HG02884 (cell line): ENCODE results near the gene F13B.
A peak's percentile ranks its signal among the peaks of the same experiment; 100 is the strongest.
"Not testable (repeated sequence)": the region's sequence is repeated elsewhere in the genome, so short reads cannot be mapped to it uniquely, and the experiment has no call there.

ENCODE experiments used
- ATAC-seq: cut with Tn5 transposase; IDR thresholded peaks from one replicate; pipeline ENCODE4 v1.9.1; 2021; ENCODE audit warnings: mild to moderate bottlenecking, moderate library complexity; ENCODE audit not compliant: unreplicated experiment

F13B gene, protein sequence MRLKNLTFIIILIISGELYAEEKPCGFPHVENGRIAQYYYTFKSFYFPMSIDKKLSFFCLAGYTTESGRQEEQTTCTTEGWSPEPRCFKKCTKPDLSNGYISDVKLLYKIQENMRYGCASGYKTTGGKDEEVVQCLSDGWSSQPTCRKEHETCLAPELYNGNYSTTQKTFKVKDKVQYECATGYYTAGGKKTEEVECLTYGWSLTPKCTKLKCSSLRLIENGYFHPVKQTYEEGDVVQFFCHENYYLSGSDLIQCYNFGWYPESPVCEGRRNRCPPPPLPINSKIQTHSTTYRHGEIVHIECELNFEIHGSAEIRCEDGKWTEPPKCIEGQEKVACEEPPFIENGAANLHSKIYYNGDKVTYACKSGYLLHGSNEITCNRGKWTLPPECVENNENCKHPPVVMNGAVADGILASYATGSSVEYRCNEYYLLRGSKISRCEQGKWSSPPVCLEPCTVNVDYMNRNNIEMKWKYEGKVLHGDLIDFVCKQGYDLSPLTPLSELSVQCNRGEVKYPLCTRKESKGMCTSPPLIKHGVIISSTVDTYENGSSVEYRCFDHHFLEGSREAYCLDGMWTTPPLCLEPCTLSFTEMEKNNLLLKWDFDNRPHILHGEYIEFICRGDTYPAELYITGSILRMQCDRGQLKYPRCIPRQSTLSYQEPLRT

DNA sequence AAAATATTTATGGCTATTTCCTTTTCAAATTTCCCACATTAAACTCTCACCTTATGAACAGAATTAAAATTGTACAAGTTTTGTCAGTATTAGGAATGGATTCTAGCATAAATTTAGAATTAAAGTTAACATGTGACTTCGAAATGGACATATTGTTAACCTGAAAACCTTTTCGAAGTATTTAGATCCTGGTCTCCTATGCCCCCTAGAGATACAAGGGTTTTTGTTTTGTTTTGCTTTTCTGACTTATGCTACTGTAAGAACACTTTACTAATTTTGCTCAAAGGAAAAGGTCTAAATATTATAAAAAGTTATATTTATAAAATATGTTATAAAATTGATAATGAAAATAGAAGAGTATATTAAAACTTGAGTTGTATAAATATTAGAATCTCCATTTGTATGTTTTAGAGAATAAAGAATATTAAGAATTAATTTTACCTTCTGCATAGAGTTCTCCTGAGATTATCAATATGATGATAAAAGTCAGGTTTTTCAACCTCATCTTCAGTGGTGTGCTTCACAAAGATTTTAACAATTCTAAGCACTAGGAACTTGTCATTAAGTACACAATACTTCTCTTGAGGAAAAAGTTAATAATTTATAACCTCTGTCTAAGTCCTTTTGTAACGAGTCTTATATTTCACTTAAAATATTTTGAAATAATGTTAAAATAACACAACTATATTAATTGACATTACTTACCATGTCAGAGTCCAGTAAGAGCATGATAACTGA is at the start of gene F13B:
TSS of gene F13B (minus strand) at position 542 of the 738 bp plus-strand sequence. CDS start at position 505, 37 bp downstream.
- no peak for ATAC-seq

DNA sequence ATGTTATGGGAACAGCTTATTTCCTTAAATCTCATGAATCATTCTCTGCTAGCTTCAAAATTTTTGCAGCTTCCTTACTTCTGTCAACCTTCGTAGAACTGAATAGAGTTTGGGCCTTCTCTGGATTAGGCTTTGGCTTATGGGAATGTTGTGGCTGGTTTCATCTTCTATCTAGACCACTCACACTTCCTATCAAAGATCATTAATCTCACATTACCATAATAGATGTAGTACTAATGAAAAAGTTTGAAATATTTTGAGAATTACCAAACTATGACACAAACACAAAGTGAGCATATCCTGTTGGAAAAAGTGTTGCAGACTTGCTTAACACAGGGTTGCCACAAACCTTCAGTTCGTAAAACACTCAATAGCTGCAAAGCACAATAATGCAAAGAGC is 49.1 kb upstream of the F13B start:
- no peak for ATAC-seq

DNA sequence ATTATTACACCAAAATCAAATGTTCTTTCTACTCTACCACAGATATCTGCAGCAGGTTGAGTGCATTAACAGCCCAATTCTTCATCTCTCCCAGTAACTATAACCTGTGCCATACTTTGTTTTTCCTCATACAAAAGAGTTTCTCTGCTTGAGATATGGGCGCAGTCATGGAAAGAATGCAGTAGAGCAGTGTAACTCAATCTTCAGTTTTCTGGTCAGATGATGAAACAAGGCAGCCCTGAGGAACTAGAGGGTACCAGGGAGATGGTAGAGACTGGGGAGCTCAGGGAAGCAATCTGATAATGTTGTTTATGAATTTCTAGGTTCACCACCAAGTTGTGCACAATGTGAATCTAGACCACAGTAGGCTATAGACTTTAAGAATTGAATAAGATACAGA is 39.8 kb upstream of the F13B start:
- no peak for ATAC-seq

DNA sequence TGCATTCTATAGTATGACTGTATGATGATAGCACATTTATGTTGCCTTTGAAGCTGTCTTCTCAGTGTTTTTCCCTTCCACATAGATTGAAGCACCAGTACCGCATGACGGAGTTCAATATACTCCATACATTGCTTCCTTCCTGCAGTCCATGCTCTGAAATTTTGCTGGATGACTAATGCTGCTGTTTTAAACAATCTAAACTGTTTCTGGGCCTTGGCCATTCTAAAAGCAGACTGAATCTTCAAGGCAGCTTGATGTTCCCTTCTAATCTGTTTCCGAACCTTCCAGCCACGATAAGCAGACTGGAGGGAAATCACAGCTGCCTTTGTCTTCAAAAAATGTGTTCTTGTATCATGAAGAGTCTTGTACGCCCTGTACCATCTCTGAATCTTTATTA is 36.2 kb upstream of the F13B start:
- ATAC-seq, result no peak

DNA sequence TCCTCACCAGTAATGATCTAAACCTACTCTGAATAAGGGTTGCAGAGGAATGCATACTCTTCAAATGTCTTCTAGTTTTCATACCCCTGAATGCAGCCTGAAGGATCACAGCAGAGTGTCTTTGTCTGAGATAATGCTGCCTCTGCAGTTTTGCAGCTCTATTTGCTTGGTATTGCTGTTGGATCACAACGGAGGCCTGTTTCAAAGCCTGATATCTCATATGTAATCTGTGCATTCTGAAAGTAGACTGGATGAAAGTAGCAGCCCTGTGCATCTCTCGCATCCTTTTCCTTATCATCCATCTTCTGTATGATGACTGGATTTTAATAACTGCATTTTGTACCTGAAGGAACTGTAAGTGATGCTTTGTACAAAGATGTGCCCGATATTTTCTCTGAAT is 34.9 kb upstream of the F13B start:
- ATAC-seq, result no peak

DNA sequence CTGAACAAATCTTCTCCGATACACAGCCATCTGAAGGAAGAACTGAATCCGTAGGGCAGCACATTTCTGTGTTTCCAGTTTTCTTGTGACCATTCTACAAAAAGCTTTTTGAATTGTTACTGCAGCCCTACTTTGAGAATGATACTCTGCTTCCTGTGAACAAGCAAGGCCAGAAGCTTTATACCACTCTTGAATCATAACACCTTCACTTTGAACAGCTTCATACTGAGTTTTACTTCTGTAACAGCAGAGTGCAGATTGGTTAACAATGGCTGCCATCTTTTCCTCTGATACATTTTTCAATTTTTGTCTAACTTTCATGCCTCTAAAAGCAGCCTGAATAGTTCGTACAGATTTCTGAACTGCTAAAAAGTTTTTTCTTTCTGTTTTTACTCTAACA is 33.6 kb upstream of the F13B start:
- no peak for ATAC-seq

DNA sequence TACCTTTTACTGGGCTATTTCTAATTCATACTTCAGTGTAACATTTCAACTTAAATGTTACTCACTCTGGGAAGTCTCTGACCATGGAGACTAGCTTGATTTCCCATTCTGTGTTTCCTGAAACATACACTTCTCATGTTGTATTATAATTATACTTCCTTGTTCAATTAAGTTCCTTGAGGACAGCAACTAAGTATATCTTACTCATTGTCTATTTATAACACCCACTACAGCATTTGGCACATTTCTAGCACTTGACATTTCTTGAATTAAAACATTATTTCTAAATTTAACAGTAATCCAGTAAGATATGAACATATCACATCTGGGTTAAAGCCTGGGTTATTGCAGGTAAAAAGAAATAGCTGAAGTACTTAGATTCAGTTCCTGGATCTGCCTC is 32.4 kb upstream of the F13B start:
- no peak for ATAC-seq

DNA sequence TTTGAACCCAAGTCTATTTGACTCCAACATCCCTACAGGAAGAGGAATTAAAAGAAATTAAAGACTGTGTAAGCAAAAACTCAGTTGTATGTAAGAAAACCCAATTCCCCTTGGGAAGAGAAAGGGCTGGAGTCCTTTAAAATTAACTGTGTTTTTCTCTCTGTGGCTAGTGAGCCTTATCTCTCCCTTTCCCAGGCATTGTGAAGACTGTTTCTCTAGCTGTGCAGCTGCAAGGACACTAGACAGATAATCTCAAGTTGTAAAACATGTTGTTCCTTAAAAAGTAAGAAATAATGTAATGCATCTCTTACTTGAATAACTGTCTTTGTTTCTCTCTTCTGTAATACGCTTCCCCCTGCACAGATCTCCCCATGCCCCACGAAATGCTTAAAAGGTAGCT is 29.9 kb upstream of the F13B start:
- not testable (repeated sequence) for ATAC-seq

DNA sequence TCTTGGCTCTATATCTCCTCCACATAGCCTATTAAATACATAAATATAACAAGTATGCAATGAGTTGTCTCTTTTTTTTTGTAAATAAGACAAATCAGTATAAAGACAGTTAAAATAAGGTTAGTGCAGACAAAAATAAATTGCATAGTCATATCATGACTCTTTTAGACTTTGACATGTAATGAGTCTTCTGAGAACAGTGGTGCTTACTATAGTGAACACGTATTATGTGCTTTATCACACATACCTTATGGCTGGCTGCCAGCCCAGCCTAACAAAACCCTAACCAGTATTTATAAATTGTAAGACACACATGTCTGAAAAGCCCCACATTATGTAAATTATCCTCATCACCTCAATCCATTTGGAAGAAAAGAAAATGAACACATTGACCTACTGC is 29.1 kb upstream of the F13B start:
- peak; percentile 68 for ATAC-seq

DNA sequence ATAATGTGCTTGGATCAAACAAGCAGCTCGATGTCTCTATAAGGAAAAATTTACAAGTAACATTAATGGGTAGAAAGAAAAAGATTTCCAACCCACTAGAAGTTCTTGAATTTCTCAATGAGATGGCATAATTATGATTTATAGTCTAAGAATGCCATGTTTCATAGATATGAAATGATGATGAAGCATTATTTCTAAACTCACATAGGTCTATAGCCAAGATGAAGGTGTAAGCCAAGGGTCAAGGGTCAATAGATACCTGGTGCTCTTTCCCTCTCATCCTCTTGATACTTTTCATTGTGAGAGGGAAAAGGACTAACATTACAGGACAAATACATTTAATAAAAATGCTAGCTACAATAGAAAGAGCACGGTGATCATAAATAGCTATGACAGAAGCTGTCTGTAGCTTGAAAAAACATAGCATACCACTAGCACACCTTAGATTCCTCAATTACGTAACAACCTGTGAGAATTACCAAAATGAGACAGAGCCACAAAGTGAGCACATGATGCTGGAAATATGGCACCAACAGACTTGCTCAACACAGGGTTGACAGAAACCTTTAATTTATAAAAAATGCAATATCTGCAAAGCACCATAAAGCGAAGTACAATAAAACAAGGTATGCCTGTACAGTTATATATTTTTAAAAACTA is 26.3 kb upstream of the F13B start:
- no peak for ATAC-seq

DNA sequence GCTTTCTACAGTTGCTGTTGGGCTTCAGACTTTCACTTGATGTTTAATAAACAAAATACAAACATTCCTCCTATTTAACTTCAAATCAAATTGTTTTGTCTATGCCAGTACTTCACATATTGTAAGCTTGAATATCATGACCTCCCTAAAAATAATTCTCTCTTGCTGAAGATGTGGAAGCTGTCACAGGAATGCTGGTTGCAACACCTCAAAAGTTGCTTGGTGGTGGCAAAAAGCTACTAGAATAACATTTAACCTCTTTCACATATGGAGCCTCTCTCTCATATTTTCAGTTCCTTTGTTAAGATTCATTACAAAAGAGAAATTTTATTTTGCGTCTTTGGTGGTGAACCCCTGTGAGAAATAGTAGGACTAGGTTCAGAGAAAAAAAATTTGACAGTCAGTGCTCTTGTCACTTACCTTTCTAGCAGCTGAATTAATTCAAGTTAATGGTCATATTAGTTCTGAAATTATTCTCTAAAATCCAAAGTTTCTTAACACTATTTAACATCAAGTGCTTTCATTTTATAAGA is 25.5 kb upstream of the F13B start:
- ATAC-seq, result no peak

DNA sequence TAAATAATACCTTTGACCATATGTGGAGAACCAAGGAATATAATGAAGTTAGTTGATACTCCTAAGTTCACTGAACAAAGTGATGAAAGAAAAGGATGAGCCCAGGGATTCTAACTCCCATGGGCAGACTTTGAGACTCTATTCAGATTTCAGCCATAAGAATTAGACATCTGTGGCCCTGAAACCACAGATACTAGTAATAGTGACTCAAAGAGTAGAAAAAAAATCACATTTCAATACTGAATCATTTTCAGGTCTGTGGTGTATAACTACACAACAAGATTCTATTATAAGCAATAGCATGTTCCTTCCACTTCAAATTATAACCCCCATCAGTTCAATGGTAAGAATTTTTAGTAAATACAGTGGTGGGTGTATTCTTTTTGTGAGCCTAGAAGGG is 16.4 kb upstream of the F13B start:
- ATAC-seq, result no peak

DNA sequence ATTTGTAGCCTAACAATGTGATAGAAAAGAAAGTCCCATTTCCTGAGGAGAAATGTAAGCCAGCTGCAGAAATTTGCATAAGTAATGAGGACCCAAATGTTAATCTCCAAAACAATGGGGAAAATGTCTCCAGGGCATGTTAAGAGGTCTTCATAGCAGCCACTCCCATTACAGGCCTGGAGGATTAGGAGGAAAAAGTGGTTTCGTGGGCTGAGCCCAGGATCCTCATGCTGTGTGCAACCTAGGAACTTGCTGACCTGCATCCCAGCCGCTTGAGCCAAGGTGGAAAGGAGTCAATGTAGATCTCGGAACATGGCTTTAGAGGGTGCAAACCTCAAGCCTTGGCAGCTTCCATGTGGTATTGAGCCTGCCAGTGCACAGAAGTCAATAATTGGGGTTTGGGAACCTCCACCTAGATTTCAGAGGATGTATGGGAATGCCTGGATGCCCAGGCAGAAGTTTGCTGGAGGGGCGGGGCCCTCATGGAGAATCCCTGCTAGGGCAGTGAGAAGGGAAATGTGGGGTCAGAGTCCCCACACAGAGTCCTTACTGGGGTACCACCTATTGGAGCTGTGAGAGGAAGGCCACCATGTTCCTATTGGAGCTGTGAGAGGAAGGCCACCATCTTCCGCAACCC is 14.2 kb upstream of the F13B start:
- ATAC-seq, result no peak

DNA sequence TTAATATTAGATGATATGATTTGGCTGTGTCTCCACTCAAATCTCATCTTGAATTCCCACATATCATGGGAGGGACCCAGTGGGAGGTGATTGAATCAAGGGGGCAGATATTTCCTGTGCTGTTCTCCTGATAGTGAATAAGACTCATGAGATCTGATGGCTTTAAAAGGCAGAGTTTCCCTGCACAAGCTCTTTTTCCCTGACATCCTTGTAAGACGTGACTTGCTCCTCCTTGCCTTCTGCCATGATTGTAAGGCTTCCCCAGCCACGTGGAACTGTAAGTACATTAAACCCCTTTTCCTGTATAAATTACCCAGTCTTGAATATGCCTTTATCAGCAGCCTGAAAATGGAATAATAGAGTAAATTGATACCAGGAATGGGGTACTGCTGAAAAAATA is 13.3 kb upstream of the F13B start:
- ATAC-seq, result no peak

DNA sequence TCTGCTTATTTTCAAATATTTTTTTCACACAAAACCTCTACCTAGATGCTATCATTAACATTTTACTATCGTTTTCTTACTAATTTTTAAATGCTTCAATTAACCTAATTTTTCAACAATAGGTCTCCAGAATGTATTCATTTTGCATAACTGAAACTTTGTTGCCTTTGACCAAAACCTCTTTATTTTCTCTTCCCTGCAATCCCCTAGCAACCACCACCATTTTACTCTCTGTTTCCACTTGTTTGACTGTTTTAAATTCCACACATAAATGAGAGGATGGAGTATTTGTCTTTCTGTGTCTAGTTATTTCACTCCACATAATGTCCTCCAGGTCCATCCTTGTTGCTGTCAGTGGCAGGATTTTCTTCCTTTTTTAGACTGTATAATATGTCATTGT is 9.5 kb upstream of the F13B start:
- no peak for ATAC-seq

DNA sequence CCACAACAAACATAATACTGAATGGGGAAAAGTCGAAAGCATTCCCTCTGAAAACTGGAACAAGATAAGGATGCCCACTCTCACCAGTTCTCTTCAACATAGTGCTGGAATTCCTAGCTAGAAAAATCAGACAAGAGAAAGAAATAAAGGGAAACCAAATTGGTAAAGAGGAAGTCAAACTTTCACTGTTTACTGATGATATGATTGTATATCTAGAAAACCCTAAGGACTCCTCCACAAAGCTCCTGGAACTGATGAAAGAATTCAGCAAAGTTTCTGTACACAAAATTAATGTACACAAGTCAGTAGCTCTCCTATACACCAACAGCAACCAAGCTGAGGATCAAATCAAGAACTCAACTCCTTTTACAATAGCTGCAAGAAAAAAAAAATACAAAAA is 6.9 kb upstream of the F13B start:
- ATAC-seq, result no peak

DNA sequence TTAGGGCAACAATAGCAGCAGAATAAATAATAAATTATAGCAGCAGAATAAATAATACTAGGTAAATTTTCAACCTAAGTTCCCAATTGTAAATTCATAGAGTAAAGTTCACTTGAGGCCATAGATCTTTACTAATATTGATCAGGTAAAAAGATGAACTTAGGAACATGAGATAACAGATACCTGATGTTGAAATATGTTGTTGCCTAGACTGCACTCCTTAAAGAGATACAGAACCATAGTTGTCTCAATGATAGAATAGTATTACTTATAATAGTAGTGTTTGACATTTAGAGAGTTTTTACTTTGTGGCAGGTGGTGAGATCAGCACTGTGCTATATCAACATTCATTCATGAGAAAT is 378 bp upstream of the F13B start:
- ATAC-seq, result no peak

DNA sequence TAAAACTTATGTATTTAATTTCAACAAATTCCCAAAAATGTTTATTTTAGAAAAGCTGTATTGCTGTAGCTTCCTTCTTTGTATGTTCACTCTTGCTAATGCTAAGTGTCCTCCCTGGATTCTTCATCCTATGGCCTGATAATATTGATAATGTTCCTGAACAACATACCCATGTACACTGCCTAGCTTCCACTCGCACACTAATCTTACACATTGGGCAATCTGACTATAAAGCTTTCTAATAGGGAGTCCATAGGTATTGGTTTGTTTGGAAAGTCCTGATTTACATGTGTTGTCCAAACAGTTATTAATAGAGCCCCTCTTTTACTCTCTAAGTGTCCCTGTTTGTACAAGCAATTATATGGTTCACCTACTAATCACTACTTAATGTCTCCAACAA is 783 bp downstream of the F13B start:
- ATAC-seq, result no peak

DNA sequence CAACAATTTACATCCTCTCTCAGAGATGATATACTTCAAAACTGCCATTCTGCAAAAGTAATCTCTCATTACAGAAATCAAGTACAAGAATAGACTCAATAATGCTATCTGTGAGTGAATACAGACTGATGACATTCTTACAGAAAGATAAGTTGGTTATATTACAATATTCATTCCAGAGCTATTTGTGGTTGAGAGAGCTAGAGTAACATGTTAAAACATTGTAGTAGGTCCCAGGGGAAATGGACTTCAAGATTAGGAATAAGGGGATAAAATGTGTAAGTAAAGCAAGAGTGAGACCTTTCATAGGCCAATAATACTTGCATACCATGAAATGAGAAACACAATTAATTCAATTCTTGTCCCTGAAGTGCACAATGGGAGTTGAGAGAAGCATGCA is 1.5 kb downstream of the F13B start:
- ATAC-seq, result no peak

DNA sequence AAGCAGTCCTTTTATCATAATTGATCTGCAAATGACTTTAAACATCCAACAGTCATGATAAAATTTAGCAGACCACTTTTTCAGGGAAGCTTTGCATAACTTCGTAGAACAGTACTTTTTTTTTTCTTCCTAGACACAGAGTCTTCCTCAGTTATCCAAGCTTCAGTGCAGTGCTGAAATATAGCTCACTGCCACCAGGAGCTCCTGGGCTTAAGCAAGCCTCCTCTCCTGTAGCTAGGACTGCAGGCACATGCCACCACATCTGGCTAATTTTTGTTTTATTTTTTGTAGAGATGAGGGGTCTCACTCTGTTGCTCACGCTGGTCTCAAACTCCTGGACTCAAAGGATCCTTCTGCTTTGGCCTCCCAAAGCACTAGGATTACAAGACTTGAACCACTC is 3.8 kb downstream of the F13B start:
- ATAC-seq, result peak; percentile 19

DNA sequence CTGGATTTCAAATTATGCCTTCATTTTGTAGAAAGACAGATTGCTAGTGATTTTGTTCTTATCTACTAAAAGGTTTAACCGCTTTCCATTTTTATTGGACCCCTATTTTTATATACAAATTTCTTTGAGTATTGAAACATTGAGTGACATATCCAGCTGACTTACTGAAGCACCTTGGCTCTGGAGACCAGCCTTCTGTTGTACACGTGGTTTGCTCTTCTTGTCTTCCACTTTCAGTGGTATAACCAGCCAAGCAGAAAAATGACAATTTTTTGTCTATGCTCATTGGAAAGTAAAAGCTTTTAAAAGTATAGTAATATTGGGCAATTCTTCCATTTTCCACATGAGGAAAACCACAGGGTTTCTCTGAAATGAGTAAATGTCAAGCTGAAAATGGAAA is 4.4 kb downstream of the F13B start:
- ATAC-seq, result peak; percentile 89
